ENCODE data around the gene CCT5. TPM values are rescaled to one million over a fixed set of nuclear protein-coding genes. Genes with fewer than 3 reads are reported as not detected.

Gene CCT5
- polyA plus RNA-seq, 1 donor (not counting 4 experiments of a cell fraction or from before 2014, with no cell fraction given) = 558 TPM

GRCh38 chr5:10311595-10312425 lies 61.7 kb downstream of the CCT5 start:
- Histone ChIP-seq H3K9ac (ENCODE audit: control insufficient read depth, extremely low read depth, insufficient read depth, low read length) (no peak overlapping the region), H3K9me3 (ENCODE audit: control insufficient read depth, low read depth, low read length) (no peaks in the 10 kb centered on the region), H3K4me2 (ENCODE audit: control insufficient read depth, extremely low read depth, insufficient read depth, low read depth, low read length) (no peak overlapping the region), H3K9me1 (ENCODE audit: control insufficient read depth, extremely low read depth, insufficient read depth, low read length) (no peaks in the 10 kb centered on the region), H3K4me3 (ENCODE audit: control insufficient read depth in 2 of 3, extremely low read depth in 1 of 3, insufficient read depth in 2 of 3, low read depth in 1 of 3, low read length in 3 of 3) (no peak overlapping the region), H3K36me3 (ENCODE audit: control insufficient read depth in 2 of 2, extremely low read depth in 1 of 2, insufficient read depth in 2 of 2, low read length in 2 of 2) (no peaks in the 10 kb centered on the region), H3K4me1 (ENCODE audit: control insufficient read depth, extremely low read depth, insufficient read depth, low read length) (peaks cover 27% of the 10 kb centered on the region), H3K27me3 (ENCODE audit: control insufficient read depth, extremely low read depth, insufficient read depth, low read length) (no peaks in the 10 kb centered on the region), H2AFZ (ENCODE audit: control insufficient read depth, low read length) (no peak overlapping the region), H4K20me1 (ENCODE audit: control insufficient read depth, extremely low read depth, insufficient read depth, low read length) (no peaks in the 10 kb centered on the region), H3K79me2 (ENCODE audit: control insufficient read depth, insufficient read depth, low read length) (no peaks in the 10 kb centered on the region), H3K27ac (ENCODE audit: control insufficient read depth, insufficient read depth, low read length) (no peak overlapping the region)
- no peak for TF ChIP-seq CTCF (optimal IDR thresholded peaks at IDR 0.05 in 1 of 3, IDR thresholded peaks at IDR 0.05 in 1 of 3, conservative IDR thresholded peaks at IDR 0.05 in 1 of 3; ENCODE audit: extremely low read depth in 1 of 3, insufficient read depth in 2 of 3, low read length in 3 of 3)
- no peak for TF ChIP-seq EZH2 (IDR thresholded peaks at IDR 0.05; ENCODE audit: low read length)
- FAIRE-seq (no peak), DNase-seq (ENCODE audit: low read depth, low spot score) (no peak)
- dilution Hi-C loops (cut with MboI; ENCODE audit: extremely low pct_ligation_motif_present, low sequenced_read_pairs) = no loop called here

DNA sequence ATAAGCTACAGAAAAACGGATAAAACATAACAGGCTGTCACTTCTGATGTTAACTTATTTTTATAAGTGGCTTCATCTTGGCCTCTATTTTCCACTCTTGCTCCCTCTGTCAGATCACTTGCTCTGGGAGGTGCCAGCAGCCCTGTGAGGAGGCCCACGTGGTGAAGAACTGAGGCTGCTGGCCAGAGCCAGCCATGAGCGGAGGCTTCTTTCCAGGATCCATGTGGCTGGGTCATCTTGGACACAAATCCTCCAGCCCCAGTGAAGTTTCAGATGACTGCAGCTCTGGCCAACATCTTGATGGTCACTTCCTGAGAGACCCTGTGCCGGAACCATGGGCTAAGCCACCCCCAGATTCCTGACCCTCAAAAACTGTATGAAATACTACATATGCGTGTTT lies 65.1 kb downstream of the CCT5 start:
- Histone ChIP-seq H2AFZ (ENCODE audit: control insufficient read depth, low read length) (no peak overlapping the region), H3K27ac (ENCODE audit: control insufficient read depth, insufficient read depth, low read length) (no peak overlapping the region), H3K4me2 (ENCODE audit: control insufficient read depth, extremely low read depth, insufficient read depth, low read depth, low read length) (no peak overlapping the region), H4K20me1 (ENCODE audit: control insufficient read depth, extremely low read depth, insufficient read depth, low read length) (no peaks in the 10 kb centered on the region), H3K4me1 (ENCODE audit: control insufficient read depth, extremely low read depth, insufficient read depth, low read length) (peaks cover 8% of the 10 kb centered on the region), H3K79me2 (ENCODE audit: control insufficient read depth, insufficient read depth, low read length) (no peaks in the 10 kb centered on the region), H3K9ac (ENCODE audit: control insufficient read depth, extremely low read depth, insufficient read depth, low read length) (no peak overlapping the region), H3K27me3 (ENCODE audit: control insufficient read depth, extremely low read depth, insufficient read depth, low read length) (no peaks in the 10 kb centered on the region), H3K9me1 (ENCODE audit: control insufficient read depth, extremely low read depth, insufficient read depth, low read length) (no peaks in the 10 kb centered on the region), H3K36me3 (ENCODE audit: control insufficient read depth in 2 of 2, extremely low read depth in 1 of 2, insufficient read depth in 2 of 2, low read length in 2 of 2) (no peaks in the 10 kb centered on the region), H3K9me3 (ENCODE audit: control insufficient read depth, low read depth, low read length) (no peaks in the 10 kb centered on the region), H3K4me3 (ENCODE audit: control insufficient read depth in 2 of 3, extremely low read depth in 1 of 3, insufficient read depth in 2 of 3, low read depth in 1 of 3, low read length in 3 of 3) (no peak overlapping the region)
- FAIRE-seq (no peak), DNase-seq (ENCODE audit: low read depth, low spot score) (no peak)
- TF ChIP-seq CTCF (optimal IDR thresholded peaks at IDR 0.05 in 1 of 3, IDR thresholded peaks at IDR 0.05 in 1 of 3, conservative IDR thresholded peaks at IDR 0.05 in 1 of 3; ENCODE audit: extremely low read depth in 1 of 3, insufficient read depth in 2 of 3, low read length in 3 of 3) (no peak), EZH2 (IDR thresholded peaks at IDR 0.05; ENCODE audit: low read length) (no peak)
- dilution Hi-C loops (cut with MboI; ENCODE audit: extremely low pct_ligation_motif_present, low sequenced_read_pairs) = no loop called here

Small RNA genes within 50 kb of the gene (small RNA-seq; reads per million reads assigned to genes)
- 0 reads per million in 3 experiments for gene RF00019 (ENCODE audit: insufficient read length in 3 of 3, low read depth in 3 of 3, low replicate concordance in 1 of 3)

Other genes starting within 250 kb of the CCT5 start
- gene ATPSCKMT, start 392 bp upstream of the CCT5 start, polyA plus RNA-seq = 13.5 to 23.7 TPM (median 18.9 TPM) in 3 replicates
- gene CMBL, start 57.6 kb downstream of the CCT5 start, polyA plus RNA-seq = 5.2 to 12.6 TPM (median 9.1 TPM) in 3 replicates
- gene MARCHF6, start 103.4 kb downstream of the CCT5 start, polyA plus RNA-seq = 92.6 to 196 TPM (median 174 TPM) in 3 replicates
- gene ROPN1L, start 191.6 kb downstream of the CCT5 start, polyA plus RNA-seq = 0.09 to 0.22 TPM in 2 of 3 replicates, not detected in the other

All from keratinocyte (primary cell).